HFFc6 (cell line): Measurements from ENCODE around the gene SUN3. TPM values are rescaled to one million over a fixed set of nuclear protein-coding genes. Genes with fewer than 3 reads are reported as not detected.

Source experiments
- DNase-seq: peaks from one replicate; pipeline ENCODE4 v3.0.0-alpha.2; 2018
- H3K27ac Mint-ChIP-seq: 2 replicates; pipeline ENCODE4 v1.8.0; 2020; ENCODE audit warnings: mild to moderate bottlenecking, mixed read lengths
- H3K27me3 Mint-ChIP-seq: 2 replicates; pipeline ENCODE4 v1.8.0; 2021; ENCODE audit warnings: mild to moderate bottlenecking, moderate library complexity, mixed read lengths; ENCODE audit not compliant: insufficient read depth
- H3K36me3 Mint-ChIP-seq: 2 replicates; pipeline ENCODE4 v1.8.0; 2021; ENCODE audit warnings: low read depth, mixed read lengths
- H3K4me1 Mint-ChIP-seq: 2 replicates; pipeline ENCODE4 v1.8.0; 2020; ENCODE audit warnings: low read depth, mixed read lengths
- H3K4me3 Mint-ChIP-seq: 2 replicates; pipeline ENCODE4 v1.8.0; 2020; ENCODE audit warnings: mild to moderate bottlenecking, moderate library complexity, mixed read lengths
- H3K9me3 Mint-ChIP-seq: 2 replicates; pipeline ENCODE4 v1.8.0; 2020; ENCODE audit warnings: mild to moderate bottlenecking, mixed read lengths
- total RNA-seq, 6 experiments: library from RNA; stranded (reverse); fragmentation: NEBNext Ultra II Directional; extraction: Animal tissue kit (Norgen Biotek cat#: 25700); gene quantifications; 2 replicates in 1 of 6; 3 replicates in 5 of 6; pipeline ENCODE4 v1.2.3, GENCODE V29; 2021
- TF ChIP-seq, protein P1 (sequence below): fragments of 200-600 bp; sonication (generic); IDR thresholded peaks from 2 replicates; pipeline ENCODE4 v1.5.0; 2021; ENCODE audit warnings: antibody characterized with exemption, mild to moderate bottlenecking

Gene SUN3
- total RNA-seq, 6 experiments from 2014 or later: 1.1 to 2.1 (median 1.7) TPM; not detected in 2

DNA sequence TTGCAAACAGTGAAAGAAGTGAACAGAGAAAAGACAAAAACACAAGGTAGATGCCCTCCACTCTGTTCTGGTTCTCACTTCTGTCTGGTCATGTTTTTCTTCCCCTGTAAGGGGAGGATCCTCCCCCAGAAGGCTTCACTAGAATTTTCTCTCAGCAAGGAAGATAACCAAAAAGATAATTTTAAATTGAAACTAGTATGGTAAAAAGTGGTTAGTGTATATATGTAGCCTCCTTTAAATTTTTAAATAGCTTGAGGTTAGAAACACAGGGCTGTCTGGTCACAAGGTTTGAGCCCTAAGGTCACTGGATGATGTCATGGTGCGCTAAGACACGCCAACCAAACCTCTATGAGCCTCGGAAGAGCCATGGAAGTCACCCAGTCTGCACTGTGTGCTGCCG, 75.1 kb downstream of the SUN3 start:
- TF ChIP-seq, protein P1, sequence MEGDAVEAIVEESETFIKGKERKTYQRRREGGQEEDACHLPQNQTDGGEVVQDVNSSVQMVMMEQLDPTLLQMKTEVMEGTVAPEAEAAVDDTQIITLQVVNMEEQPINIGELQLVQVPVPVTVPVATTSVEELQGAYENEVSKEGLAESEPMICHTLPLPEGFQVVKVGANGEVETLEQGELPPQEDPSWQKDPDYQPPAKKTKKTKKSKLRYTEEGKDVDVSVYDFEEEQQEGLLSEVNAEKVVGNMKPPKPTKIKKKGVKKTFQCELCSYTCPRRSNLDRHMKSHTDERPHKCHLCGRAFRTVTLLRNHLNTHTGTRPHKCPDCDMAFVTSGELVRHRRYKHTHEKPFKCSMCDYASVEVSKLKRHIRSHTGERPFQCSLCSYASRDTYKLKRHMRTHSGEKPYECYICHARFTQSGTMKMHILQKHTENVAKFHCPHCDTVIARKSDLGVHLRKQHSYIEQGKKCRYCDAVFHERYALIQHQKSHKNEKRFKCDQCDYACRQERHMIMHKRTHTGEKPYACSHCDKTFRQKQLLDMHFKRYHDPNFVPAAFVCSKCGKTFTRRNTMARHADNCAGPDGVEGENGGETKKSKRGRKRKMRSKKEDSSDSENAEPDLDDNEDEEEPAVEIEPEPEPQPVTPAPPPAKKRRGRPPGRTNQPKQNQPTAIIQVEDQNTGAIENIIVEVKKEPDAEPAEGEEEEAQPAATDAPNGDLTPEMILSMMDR: no peak
- H3K4me1 Mint-ChIP-seq: peaks cover 20% of the 10 kb centered on the region
- no peak overlapping the region for H3K4me3 Mint-ChIP-seq
- H3K27ac Mint-ChIP-seq: no peak overlapping the region
- no peaks in the 10 kb centered on the region for H3K27me3 Mint-ChIP-seq
- peaks cover 5% of the 10 kb centered on the region; the same call in 1 of the 2 replicates for H3K36me3 Mint-ChIP-seq
- no peak for DNase-seq
- no peaks in the 10 kb centered on the region for H3K9me3 Mint-ChIP-seq

DNA sequence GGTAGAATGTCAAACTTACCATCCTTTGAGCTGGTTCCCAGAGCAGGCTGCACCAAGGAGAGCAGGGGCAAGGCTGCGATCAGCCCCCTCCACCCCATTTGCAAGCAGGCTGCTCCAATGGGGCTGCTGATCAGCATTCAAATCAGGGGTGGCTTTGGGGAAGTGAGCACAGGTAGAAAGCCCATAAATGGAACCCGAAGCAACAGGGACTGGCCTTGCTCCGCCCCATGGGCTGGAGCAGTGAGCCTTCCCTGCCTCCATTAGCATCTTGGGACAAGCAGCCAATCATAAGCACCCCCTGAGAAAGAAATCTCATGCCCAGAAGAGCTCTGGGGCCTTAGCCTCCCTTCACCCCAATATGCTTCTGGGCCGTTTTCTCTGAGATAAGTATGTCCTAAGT, 76.7 kb downstream of the SUN3 start:
- Mint-ChIP-seq H3K4me1 (peaks cover 30% of the 10 kb centered on the region), H3K27ac (no peak overlapping the region)

DNA sequence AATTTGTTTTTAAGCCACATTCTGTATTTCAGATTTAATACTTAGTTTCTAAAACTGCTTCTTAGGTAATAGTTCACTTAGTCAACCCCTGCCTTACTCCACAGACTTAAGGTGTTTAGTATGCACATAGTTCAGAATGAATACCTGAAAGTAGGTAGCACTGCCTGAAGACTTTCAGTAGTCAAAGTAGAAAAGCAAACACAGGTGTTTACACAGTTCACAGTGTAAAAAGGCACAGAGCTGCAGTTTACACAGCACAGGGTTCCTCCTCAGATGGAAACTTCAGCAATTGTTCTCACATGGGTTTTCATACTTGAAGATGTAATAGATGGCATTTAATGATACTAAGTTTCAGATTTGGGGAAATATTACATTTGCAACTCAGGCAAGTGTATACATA, 77.5 kb downstream of the SUN3 start:
- Mint-ChIP-seq H3K4me3 (no peak overlapping the region), H3K36me3 (peaks cover 5% of the 10 kb centered on the region; the same call in 1 of the 2 replicates), H3K27me3 (no peaks in the 10 kb centered on the region), H3K9me3 (no peaks in the 10 kb centered on the region), H3K4me1 (peaks cover 30% of the 10 kb centered on the region), H3K27ac (no peak overlapping the region)
- TF ChIP-seq, protein P1: no peak
- no peak for DNase-seq

More for the DNA sequence above, 76.7 kb downstream of the SUN3 start:
- Mint-ChIP-seq H3K27me3 (no peaks in the 10 kb centered on the region), H3K4me3 (no peak overlapping the region), H3K36me3 (peaks cover 5% of the 10 kb centered on the region; the same call in 1 of the 2 replicates), H3K9me3 (no peaks in the 10 kb centered on the region)
- TF ChIP-seq, protein P1: no peak
- DNase-seq: no peak

DNA sequence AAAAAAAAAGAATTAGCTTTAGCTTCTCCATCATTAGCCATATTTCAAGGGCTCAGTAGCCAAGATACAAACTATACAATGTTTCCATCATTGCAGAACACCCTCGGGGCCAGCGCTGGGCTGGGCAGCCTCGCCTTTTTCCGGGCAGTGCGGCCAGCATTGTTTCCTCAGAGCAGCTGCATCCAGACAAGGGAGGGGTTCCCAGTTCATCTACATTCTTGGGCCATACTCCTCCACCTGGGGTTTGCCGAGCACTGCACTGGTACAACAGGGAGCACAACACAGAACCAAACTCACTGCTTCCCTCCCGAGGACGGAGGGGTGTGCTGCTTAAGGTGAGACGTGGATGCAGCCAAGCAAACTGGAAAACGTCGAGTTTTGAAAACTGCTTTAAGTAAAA, 78.2 kb downstream of the SUN3 start:
- DNase-seq: no peak
- no peak overlapping the region for H3K4me3 Mint-ChIP-seq
- peaks cover 5% of the 10 kb centered on the region; the same call in 1 of the 2 replicates for H3K36me3 Mint-ChIP-seq
- TF ChIP-seq, protein P1: no peak
- peaks cover 27% of the 10 kb centered on the region for H3K4me1 Mint-ChIP-seq
- H3K9me3 Mint-ChIP-seq: no peaks in the 10 kb centered on the region
- H3K27me3 Mint-ChIP-seq: no peaks in the 10 kb centered on the region
- no peak overlapping the region for H3K27ac Mint-ChIP-seq

DNA sequence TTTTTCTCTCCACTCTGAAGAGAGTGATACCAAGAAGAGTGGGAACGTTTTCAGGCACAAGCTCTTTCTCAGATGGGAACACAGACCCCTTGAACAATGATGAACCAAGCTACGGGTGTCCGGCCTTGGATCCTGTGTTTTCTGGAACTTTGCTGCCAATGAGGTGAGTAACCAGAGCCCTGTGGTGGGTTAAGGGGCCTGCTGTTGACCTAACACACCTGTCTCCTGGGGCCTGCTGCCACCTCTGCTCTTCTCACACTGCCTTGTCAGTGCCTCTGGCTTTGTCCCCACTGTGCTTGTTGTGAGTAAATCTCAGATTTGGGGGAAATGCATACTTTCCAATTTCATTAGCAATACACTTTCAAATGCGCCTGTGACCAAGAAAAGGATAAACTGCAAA, 79.2 kb downstream of the SUN3 start:
- DNase-seq: no peak
- H3K27ac Mint-ChIP-seq: no peak overlapping the region
- H3K27me3 Mint-ChIP-seq: no peaks in the 10 kb centered on the region
- H3K4me3 Mint-ChIP-seq: no peak overlapping the region
- peaks cover 2% of the 10 kb centered on the region; the same call in 1 of the 2 replicates for H3K36me3 Mint-ChIP-seq
- TF ChIP-seq, protein P1: no peak
- no peaks in the 10 kb centered on the region for H3K9me3 Mint-ChIP-seq
- H3K4me1 Mint-ChIP-seq: peaks cover 23% of the 10 kb centered on the region
